Measurements from ENCODE around the gene KRTAP2-1.

DNA sequence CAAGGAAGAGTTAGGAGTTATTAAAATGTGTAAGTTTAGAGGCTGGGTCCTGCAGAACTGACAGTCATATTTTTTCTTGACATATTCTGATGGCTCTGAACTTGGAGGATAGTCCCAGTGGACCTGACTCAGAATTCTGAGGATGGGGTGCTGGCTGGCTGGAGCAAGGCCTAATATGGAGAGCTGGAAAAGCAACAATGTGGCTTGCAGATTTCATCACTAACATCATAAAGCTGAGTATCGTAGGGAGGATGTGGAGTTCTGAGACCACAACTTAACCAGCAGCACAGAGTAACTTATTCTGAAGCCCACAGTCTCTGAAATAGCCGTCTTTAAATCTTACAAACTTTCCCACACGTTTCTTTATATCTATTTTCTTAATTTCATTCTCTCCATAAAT lies 22.4 kb downstream of the KRTAP2-1 start:
- TF ChIP-seq CTCF (IDR thresholded peaks at IDR 0.05) = no peak
- TF ChIP-seq EZH2 (IDR thresholded peaks at IDR 0.05; ENCODE audit: borderline replicate concordance, insufficient read depth, low read depth, low read length, poor library complexity, severe bottlenecking) = no peak
